IMR-90 (cell line): ENCODE measurements around the gene TLR9.

Source experiments
- CTCF ChIP-seq: conservative IDR thresholded peaks from 2 replicates; pipeline ENCODE4 v1.5.1; 2012; ENCODE audit warnings: mild to moderate bottlenecking, low read depth, low read length, improper control_type of control experiment
- POLR2A ChIP-seq: IDR thresholded peaks from 2 replicates; pipeline ENCODE4 v1.6.1; 2012; ENCODE audit warnings: mild to moderate bottlenecking, low read depth, low read length

DNA sequence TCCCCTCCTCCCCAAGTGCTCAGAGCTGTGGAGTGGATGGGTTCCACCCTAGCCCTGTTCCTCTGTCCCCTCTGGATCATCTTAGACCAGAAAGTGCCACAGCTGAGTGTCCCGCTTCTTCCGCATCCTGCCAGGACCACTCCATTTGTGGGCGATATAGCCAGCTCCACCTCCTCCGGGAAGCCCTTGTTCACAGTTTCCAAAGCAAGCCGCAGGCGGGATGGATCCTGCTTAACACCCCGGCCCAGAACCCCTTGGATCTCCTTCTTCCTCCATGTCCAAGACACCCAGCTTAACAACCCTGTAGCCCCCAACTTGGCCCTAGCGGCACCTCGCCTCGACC, 28.0 kb downstream of the TLR9 start:
- TF ChIP-seq POLR2A (no peak), CTCF (no peak)
